Endodermal cell (in vitro differentiated cells): ENCODE measurements around the gene OPRM1. TPM values are rescaled to one million over a fixed set of nuclear protein-coding genes. Genes with fewer than 3 reads are reported as not detected.
"Not testable (repeated sequence)": the region's sequence is repeated elsewhere in the genome, so short reads cannot be mapped to it uniquely, and the experiment has no call there.

ENCODE experiments used
- DNase-seq: peaks from one replicate; pipeline ENCODE4 v3.0.0-alpha.2; 2017
- H3K27ac ChIP-seq: 2 replicates; pipeline ENCODE4 v1.5.1; 2013; ENCODE audit warnings: mild to moderate bottlenecking, low read depth, low read length, moderate library complexity
- H3K27me3 ChIP-seq: 2 replicates; pipeline ENCODE4 v1.6.1; 2013; ENCODE audit warnings: mild to moderate bottlenecking, low read length, moderate library complexity; ENCODE audit not compliant: insufficient read depth, control insufficient read depth, poor library complexity, severe bottlenecking
- H3K36me3 ChIP-seq: 2 replicates; pipeline ENCODE4 v1.7.0; 2013; ENCODE audit warnings: mild to moderate bottlenecking, low read length, moderate library complexity; ENCODE audit not compliant: control insufficient read depth, insufficient read depth
- H3K4me1 ChIP-seq: one replicate; pipeline ENCODE4 v1.7.0; 2013; ENCODE audit warnings: low read length; ENCODE audit not compliant: control insufficient read depth, insufficient read depth
- H3K4me3 ChIP-seq: 2 replicates; pipeline ENCODE4 v1.5.1; 2013; ENCODE audit warnings: mild to moderate bottlenecking, low read length, moderate library complexity
- H3K9ac ChIP-seq: 2 replicates; pipeline ENCODE4 v1.6.1; 2013; ENCODE audit warnings: mild to moderate bottlenecking, low read length, moderate library complexity; ENCODE audit not compliant: poor library complexity, severe bottlenecking; ENCODE audit errors: extremely low read depth
- H3K9me3 ChIP-seq: 2 replicates; pipeline ENCODE4 v1.6.1; 2013; ENCODE audit warnings: mild to moderate bottlenecking, low read length, moderate library complexity; ENCODE audit not compliant: control insufficient read depth
- H3K27ac Mint-ChIP-seq: 2 replicates; pipeline ENCODE4 v1.8.0; 2020; ENCODE audit warnings: mixed read lengths
- H3K27me3 Mint-ChIP-seq: 2 replicates; pipeline ENCODE4 v1.8.0; 2021; ENCODE audit warnings: mild to moderate bottlenecking, mixed read lengths; ENCODE audit not compliant: insufficient read depth
- H3K36me3 Mint-ChIP-seq: 2 replicates; pipeline ENCODE4 v1.8.0; 2020; ENCODE audit warnings: low read depth, mixed read lengths
- H3K4me1 Mint-ChIP-seq: 2 replicates; pipeline ENCODE4 v1.8.0; 2020; ENCODE audit warnings: mixed read lengths
- H3K4me3 Mint-ChIP-seq: 2 replicates; pipeline ENCODE4 v1.8.0; 2020; ENCODE audit warnings: mild to moderate bottlenecking, moderate library complexity, mixed read lengths
- H3K9me3 Mint-ChIP-seq: 2 replicates; pipeline ENCODE4 v1.8.0; 2020; ENCODE audit warnings: mild to moderate bottlenecking, mixed read lengths
- CTCF ChIP-seq: fragments of 200-600 bp; sonication (generic); conservative IDR thresholded peaks from 2 replicates; pipeline ENCODE4 v1.5.0; 2021; ENCODE audit warnings: antibody characterized with exemption, mild to moderate bottlenecking
- WGBS, 2 experiments: methylation state at CpG; one replicate each; pipeline versions ENCODE4 v1.1.5 to v1.1.7; 2013; ENCODE audit warnings: missing lambda C conversion rate in 2 of 2, mixed read lengths in 1 of 2; ENCODE audit not compliant: insufficient coverage in 1 of 2, insufficient read length in 1 of 2; 5-methylcytosine and 5-hydroxymethylcytosine counted together
- total RNA-seq, 2 donors: library from RNA; stranded (reverse); fragmentation: NEBNext Ultra II Directional in 1 of 2; extraction: Animal tissue kit (Norgen Biotek cat#: 25700) in 1 of 2; gene quantifications; 2 replicates in 1 of 2; 3 replicates in 1 of 2; pipeline ENCODE4 v1.2.1, GENCODE V29; 2021

Gene OPRM1
- total RNA-seq, 2 donors from 2014 or later: not detected

GRCh38 chr6:154070657-154071056 is 31.6 kb downstream of the OPRM1 start:
- H3K9me3 Mint-ChIP-seq: no peaks in the 10 kb centered on the region
- no peak for DNase-seq
- no peak overlapping the region for H3K4me3 ChIP-seq
- no peaks in the 10 kb centered on the region for H3K4me1 ChIP-seq
- H3K27ac ChIP-seq: no peak overlapping the region
- no peak for TF ChIP-seq CTCF
- no peak overlapping the region for H3K27ac Mint-ChIP-seq
- WGBS, 2 experiments: 83% methylated on average over 1 of the region's 1 CpG; no CpG with 5 or more reads in 1 of the 2 experiments
- no peaks in the 10 kb centered on the region for H3K9me3 ChIP-seq
- no peaks in the 10 kb centered on the region for H3K36me3 ChIP-seq
- no peak overlapping the region for H3K4me3 Mint-ChIP-seq
- no peaks in the 10 kb centered on the region for H3K36me3 Mint-ChIP-seq
- no peak overlapping the region for H3K9ac ChIP-seq
- H3K27me3 Mint-ChIP-seq: no peaks in the 10 kb centered on the region
- no peaks in the 10 kb centered on the region for H3K27me3 ChIP-seq
- no peaks in the 10 kb centered on the region for H3K4me1 Mint-ChIP-seq

GRCh38 chr6:154071236-154071635 is 32.2 kb downstream of the OPRM1 start:
- no peak overlapping the region for H3K27ac ChIP-seq
- no peaks in the 10 kb centered on the region for H3K9me3 ChIP-seq
- Mint-ChIP-seq H3K4me3 (no peak overlapping the region), H3K4me1 (no peaks in the 10 kb centered on the region), H3K27ac (no peak overlapping the region), H3K36me3 (no peaks in the 10 kb centered on the region), H3K9me3 (no peaks in the 10 kb centered on the region), H3K27me3 (no peaks in the 10 kb centered on the region)
- H3K4me1 ChIP-seq: no peaks in the 10 kb centered on the region
- DNase-seq: no peak
- no peak overlapping the region for H3K4me3 ChIP-seq
- TF ChIP-seq CTCF: no peak
- H3K9ac ChIP-seq: no peak overlapping the region
- H3K27me3 ChIP-seq: no peaks in the 10 kb centered on the region
- 100% methylated on average over 1 of the region's 1 CpG; no CpG with 5 or more reads in 1 of the 2 experiments for WGBS, 2 experiments
- H3K36me3 ChIP-seq: no peaks in the 10 kb centered on the region

GRCh38 chr6:154071711-154072110 is 32.7 kb downstream of the OPRM1 start:
- no peaks in the 10 kb centered on the region for H3K36me3 Mint-ChIP-seq
- Histone ChIP-seq H3K9ac (no peak overlapping the region), H3K27me3 (no peaks in the 10 kb centered on the region), H3K36me3 (no peaks in the 10 kb centered on the region), H3K4me3 (no peak overlapping the region), H3K27ac (no peak overlapping the region), H3K4me1 (no peaks in the 10 kb centered on the region), H3K9me3 (no peaks in the 10 kb centered on the region)
- no peaks in the 10 kb centered on the region for H3K27me3 Mint-ChIP-seq
- no peak for TF ChIP-seq CTCF
- 100% methylated on average over 1 of the region's 1 CpG; no CpG with 5 or more reads in 1 of the 2 experiments for WGBS, 2 experiments
- H3K27ac Mint-ChIP-seq: no peak overlapping the region
- no peak overlapping the region for H3K4me3 Mint-ChIP-seq
- DNase-seq: no peak
- no peaks in the 10 kb centered on the region for H3K9me3 Mint-ChIP-seq
- no peaks in the 10 kb centered on the region for H3K4me1 Mint-ChIP-seq

- H3K9me3 ChIP-seq, H3K27me3 ChIP-seq, H3K27ac ChIP-seq, H3K27ac Mint-ChIP-seq, H3K4me3 ChIP-seq, H3K36me3 Mint-ChIP-seq, H3K4me1 Mint-ChIP-seq, H3K36me3 ChIP-seq, H3K4me1 ChIP-seq, H3K9ac ChIP-seq, DNase-seq, H3K4me3 Mint-ChIP-seq, H3K9me3 Mint-ChIP-seq, H3K27me3 Mint-ChIP-seq: not testable (repeated sequence)
- WGBS, 2 experiments: 91 to 100% methylated on average over 1 to 2 of the region's 2 CpGs
Observed at GRCh38 chr6:154078596-154078995, 39.6 kb downstream of the OPRM1 start.
